Measurements from ENCODE around the gene DAP3.
"Not testable (repeated sequence)": the region's sequence is repeated elsewhere in the genome, so short reads cannot be mapped to it uniquely, and the experiment has no call there.

The DAP3 gene

DNA sequence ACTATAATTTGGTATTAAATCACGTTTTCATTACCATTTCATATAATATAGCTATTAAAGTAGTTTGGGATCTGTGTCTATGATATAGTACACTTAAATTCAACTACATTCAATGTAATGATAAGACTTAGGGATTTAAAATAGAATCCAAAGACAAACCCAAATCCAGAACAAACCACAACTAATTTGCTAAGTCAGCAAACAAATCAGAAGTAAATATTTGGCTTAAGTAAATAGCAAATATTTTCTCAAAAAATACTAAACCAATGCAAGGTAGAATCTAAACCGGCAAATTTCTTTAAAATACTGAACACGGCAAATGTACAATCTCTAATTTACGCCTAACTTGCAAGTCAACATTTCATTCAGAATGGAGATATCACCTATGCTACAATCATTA, 17.1 kb upstream of the DAP3 start:
- no peak overlapping the region for H3K4me3 ChIP-seq (ENCODE audit: low read depth, low read length)
- no peak for TF ChIP-seq CTCF (IDR thresholded peaks at IDR 0.05; ENCODE audit: low read depth, low read length)

- no peak overlapping the region for H3K4me3 ChIP-seq (ENCODE audit: low read depth, low read length)
- TF ChIP-seq CTCF (IDR thresholded peaks at IDR 0.05; ENCODE audit: low read depth, low read length), result no peak
Measured at GRCh38 chr1:155673003-155673402, 15.9 kb upstream of the DAP3 start.

DNA sequence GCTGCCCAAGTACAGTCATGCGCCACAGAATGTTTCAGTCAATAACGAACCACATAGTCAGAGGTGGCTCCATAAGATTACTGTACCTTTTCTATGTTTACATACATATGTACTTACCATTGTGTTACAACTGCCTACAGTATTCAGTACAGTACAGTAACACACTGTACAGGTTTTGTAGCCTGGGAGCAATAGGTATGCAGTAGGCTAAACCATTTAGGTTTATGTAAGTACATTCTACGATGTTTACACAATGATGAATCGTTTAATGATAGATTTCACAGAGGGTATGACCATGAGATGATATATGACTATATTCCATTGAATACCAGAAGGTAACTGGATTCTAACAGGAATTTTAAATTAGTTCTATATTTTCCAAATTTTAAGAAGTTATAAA, 10.9 kb upstream of the DAP3 start:
- H3K4me3 ChIP-seq (ENCODE audit: low read depth, low read length), result no peak overlapping the region
- TF ChIP-seq CTCF (IDR thresholded peaks at IDR 0.05; ENCODE audit: low read depth, low read length), result no peak

GRCh38 chr1:155678992-155679391, 9.9 kb upstream of the DAP3 start:
- H3K4me3 ChIP-seq (ENCODE audit: low read depth, low read length), result not testable (repeated sequence)

GRCh38 chr1:155680531-155680930, 8.4 kb upstream of the DAP3 start:
- H3K4me3 ChIP-seq (ENCODE audit: low read depth, low read length), result no peak overlapping the region
- TF ChIP-seq CTCF (IDR thresholded peaks at IDR 0.05; ENCODE audit: low read depth, low read length), result no peak

GRCh38 chr1:155681776-155682175, 7.1 kb upstream of the DAP3 start:
- H3K4me3 ChIP-seq (ENCODE audit: low read depth, low read length), result no peak overlapping the region
- TF ChIP-seq CTCF (IDR thresholded peaks at IDR 0.05; ENCODE audit: low read depth, low read length), result no peak

- H3K4me3 ChIP-seq (ENCODE audit: low read depth, low read length), result peak overlapping the region; percentile 92
Measured at GRCh38 chr1:155687705-155688323, 1.1 kb upstream of the DAP3 start.

GRCh38 chr1:155688324-155689080, 389 bp upstream of the DAP3 start, which contains the start of gene YY1AP1:
Gene YY1AP1, minus strand, starts transcription at chr1:155688774. Its CDS starts 8,338 bp downstream, at chr1:155680436.
- TF ChIP-seq CTCF (IDR thresholded peaks at IDR 0.05; ENCODE audit: low read depth, low read length), result no peak
- H3K4me3 ChIP-seq (ENCODE audit: low read depth, low read length), result peak within 1 kb of the TSS; percentile 92
